GM11168 (cell line): ENCODE data around the gene SLAMF9.

Experiments used
- in situ Hi-C: fragments of 300-500 bp; cut with MboI; formaldehyde crosslinking; loops from one replicate; pipeline ENCODE4 v1.12.0; 2022; ENCODE audit warnings: low sequenced_read_pairs; ENCODE audit not compliant: unreplicated experiment

The SLAMF9 gene

GRCh38 chr1:159978107-159978398 is 24.0 kb upstream of the SLAMF9 start:
- in situ Hi-C loops, result no loop called here

- in situ Hi-C loops, result no loop called here
Observed at GRCh38 chr1:159977364-159978106, 23.5 kb upstream of the SLAMF9 start.

- in situ Hi-C loops, result no loop called here
Observed at GRCh38 chr1:159974350-159974965, 20.4 kb upstream of the SLAMF9 start.

DNA sequence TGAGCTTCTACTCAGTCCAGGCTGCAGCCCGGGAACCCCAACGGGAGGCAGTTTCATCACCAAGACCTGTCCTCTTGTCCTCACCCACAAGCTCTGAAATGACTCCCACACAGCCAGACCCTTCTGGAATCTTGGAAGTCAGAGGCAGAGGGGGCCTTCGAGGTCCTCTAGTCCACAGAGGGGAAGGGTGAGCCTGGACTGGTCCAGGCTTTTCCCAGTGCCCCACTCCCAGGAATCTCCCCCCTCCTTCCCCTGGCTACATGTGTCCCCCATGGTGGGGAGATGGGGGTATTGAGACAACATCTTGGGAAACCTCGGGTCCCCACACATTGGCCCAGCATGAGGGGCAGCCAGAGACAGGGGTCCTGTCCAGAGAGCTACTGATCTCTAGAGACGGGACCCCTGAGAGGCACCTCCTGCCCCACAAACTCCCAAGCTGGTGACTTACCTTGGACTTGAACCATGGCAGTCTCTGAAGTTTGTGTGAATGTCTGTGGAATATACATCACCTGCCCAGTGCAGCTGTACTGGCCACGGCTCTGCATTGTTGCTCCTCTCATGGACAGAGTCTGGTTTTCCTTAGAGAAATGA is 19.4 kb upstream of the SLAMF9 start:
- in situ Hi-C loops, result no loop called here

DNA sequence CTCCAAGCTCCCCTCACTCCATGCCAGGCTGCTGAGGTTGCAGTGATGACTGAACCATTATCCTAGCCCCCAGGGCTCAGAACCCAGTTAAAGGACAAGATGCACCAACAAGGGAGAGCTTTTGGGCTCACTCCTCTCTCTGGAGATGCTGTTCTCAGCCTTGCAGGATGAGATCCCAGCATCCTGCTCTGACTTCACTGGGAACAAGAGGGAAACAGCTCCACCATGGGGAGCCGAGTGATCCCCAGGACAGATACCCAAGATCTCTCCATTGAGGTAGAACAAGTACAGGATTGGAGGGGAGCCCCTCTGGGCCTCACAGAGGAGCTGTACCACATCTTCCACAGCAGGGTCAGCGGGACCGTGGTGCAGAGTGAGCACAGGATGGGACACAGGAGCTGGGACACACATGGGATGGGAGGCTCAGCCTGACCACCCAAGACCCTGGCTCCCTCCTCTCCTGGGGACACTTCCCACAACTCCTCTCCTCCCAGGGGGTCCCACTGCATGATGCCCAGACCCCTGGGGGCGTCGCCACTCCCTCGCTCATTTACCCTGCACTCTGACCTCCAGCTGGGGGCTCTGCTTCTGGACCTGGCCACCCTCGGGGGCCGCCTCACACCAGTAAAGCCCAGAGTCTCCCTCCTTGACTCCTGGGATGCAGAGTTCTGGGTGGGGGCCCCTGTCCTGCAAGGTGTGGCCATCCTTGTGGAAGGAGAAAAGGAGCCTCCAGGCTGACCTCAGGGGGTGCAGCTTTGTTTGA is 18.6 kb upstream of the SLAMF9 start:
- in situ Hi-C loops, result no loop called here

- in situ Hi-C loops, result no loop called here
Observed at GRCh38 chr1:159970932-159971342, 16.9 kb upstream of the SLAMF9 start.

- in situ Hi-C loops, result no loop called here
Observed at GRCh38 chr1:159968901-159969300, 14.9 kb upstream of the SLAMF9 start.

DNA sequence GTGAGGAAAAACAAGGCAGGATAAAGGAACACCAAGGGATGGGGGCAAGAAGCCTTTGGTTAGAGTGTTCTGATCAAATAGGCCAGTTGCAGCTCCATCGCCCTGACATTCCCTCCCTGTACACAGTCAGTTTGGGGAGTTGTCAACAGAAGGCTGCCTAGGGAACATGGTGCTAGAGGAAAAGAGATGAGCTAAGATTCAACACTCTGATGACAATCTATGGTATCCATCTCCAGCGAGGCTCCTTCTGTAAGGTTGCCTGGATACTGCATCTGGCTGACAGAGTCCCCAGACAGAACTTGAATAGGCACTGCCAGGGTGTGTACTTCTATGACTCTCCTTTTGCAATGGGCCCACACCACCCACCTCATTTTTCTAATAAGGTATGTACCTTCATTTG is 11.2 kb upstream of the SLAMF9 start:
- in situ Hi-C loops, result no loop called here

DNA sequence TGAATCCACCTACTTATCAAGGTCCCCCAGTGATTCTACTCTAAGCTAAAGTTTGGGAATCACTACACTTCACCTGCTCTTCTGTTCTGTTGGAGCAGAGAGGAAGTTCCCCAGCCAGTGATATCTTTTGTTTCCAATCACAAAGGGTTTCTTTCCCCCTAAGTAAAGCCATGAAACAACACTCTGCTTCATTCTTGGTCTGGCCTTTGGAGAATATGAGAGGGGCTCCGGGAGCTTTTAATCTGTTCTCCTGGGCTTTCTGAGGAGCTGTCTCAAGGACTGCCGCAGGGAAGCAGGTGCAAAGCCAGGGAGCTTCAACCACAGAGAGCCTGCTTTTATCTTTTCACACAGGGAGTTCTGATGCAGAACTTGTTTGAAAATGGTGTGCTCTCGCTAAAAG is 10.1 kb upstream of the SLAMF9 start:
- in situ Hi-C loops, result no loop called here

- in situ Hi-C loops, result no loop called here
Observed at GRCh38 chr1:159962176-159962575, 8.1 kb upstream of the SLAMF9 start.

GRCh38 chr1:159961636-159962035 is 7.6 kb upstream of the SLAMF9 start:
- in situ Hi-C loops, result no loop called here

- in situ Hi-C loops, result no loop called here
Observed at GRCh38 chr1:159960721-159961381, 6.8 kb upstream of the SLAMF9 start.

GRCh38 chr1:159959451-159959850 is 5.4 kb upstream of the SLAMF9 start:
- in situ Hi-C loops, result no loop called here

GRCh38 chr1:159958719-159959380 is 4.8 kb upstream of the SLAMF9 start:
- in situ Hi-C loops, result no loop called here

DNA sequence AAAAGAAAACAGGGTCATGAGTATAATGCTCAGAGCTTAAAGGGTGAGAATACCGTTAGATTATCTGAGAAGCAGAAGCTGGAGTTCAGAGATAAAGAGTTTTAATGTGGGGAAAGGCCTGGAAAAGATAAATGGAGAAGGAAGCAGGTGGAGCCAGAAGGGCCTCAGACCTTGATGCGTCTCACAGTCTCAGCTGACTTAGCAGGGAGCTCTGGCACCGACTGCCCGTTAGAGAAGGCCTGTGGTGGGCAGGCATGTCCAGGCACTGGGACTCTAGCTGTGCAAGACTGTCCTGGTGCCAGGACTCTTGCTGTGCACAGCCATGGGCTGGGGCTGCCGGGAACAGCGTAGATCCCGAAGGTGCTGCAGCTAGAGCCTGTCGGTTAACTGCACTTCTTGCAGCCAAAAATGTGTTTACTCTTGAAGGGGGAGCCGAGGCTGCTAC is 3.8 kb upstream of the SLAMF9 start:
- in situ Hi-C loops, result no loop called here

- in situ Hi-C loops, result no loop called here
Observed at GRCh38 chr1:159955456-159955855, 1.4 kb upstream of the SLAMF9 start.

GRCh38 chr1:159952932-159953331 is 1.1 kb downstream of the SLAMF9 start:
- in situ Hi-C loops, result no loop called here

DNA sequence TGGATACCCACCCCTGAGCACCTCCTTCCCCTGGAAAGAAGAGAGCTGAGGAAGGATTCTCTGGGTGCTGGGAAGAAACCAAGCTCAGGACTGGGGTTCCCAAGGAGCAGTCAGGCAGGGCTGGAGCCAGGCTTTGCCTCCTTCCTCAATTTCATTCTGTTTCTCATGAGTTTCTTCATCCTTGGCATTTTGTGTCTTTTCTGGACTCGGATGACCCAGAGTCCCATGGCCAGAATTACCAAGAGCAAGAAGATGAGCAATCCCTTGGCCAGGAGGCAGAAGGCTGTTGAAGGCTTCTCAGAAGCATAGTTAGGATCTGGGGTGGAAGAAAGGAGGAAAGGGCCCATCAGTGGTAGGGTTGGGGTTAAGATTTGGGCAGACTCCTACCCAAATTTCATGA is 2.5 kb downstream of the SLAMF9 start:
- in situ Hi-C loops, result no loop called here

GRCh38 chr1:159951016-159951415 is 3.0 kb downstream of the SLAMF9 start:
- in situ Hi-C loops, result no loop called here

DNA sequence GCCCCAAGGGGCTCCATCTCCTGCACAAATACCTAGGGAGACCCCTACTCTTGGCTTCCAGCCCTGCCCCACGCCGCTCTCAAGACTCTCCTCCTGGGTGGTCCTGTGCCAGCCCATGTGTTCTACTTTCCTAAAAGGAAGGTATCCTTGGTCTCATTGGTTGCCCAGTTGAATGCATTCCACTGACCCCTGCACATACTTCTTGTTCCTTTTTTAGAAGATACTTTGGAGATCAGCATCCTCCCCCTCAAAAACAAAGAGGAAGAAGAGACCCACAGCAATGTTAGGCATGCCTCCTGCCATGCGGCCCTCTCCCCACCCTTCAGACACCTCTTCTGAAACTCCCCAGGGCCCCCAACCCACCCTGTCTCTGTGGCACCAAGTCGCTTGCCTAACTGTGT is 4.1 kb downstream of the SLAMF9 start:
- in situ Hi-C loops, result no loop called here
